Right renal cortex interstitium (tissue), 3 donors: ENCODE measurements around the gene USHBP1. TPM values are rescaled to one million over a fixed set of nuclear protein-coding genes. Genes with fewer than 3 reads are reported as not detected.

Experiments
- DNase-seq, 3 donors: peaks; one replicate each; pipeline ENCODE4 v3.0.0-alpha.2; 2013; ENCODE audit warnings: low read depth in 3 of 3, low spot score in 2 of 3
- polyA plus RNA-seq, 3 donors: library from polyadenylated mRNA; unstranded; fragments of 120-200 nt; gene quantifications; one replicate each; pipeline ENCODE4 v1.2.1, GENCODE V29; 2013; ENCODE audit not compliant: insufficient read length in 3 of 3

The USHBP1 gene
- polyA plus RNA-seq, 3 donors: 4.6 to 6.1 (median 5.4) TPM

DNA sequence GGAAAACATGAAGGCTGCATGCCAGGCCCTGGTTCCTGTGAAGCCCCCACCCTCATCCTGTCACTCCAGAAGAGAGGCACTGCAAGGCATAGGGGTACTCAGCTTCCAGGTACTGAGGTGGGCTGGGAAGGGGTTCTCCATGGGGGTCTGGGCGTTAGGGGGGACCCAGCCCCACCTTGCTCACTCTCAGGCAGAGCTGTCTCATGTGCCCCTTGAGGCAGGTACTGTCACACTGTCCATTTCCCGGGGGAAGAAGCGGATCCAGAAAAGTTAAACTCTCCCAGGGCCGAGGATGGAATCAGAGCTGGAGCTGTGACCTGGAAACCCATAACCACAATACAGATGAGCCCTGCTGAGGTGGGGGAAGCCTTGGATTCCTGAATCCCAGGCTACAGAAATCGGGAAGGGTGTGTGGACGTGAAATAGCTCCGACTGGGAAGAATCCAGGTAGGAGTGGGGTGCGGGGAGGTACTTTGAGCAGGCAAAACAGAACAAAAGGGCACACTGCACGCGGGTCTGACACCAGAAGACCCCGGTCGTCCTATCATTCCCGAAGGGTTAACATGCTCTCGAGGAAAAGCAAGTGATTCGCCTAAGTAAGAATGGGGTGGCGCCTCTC lies 49.9 kb downstream of the USHBP1 start:
- DNase-seq: no peak

DNA sequence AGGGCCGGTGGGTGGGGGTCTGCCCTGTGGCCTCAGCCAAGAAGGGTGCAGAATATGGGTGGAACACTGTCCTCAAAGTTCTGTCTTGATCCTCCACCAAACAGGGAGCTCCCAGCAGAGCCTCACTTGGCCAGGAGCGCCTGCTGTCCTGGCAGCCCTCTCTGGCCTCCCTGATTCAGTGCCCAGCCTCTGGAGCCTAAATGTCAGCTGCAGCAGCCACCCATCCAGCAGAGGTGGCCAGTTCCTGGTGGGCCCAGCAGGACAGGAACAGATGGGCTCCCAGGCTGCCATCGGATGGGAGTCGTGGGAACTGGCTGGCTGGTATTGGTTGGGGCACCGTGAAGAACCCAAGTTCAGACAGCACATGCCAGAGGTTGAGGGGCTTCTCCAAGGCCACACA lies 51.2 kb downstream of the USHBP1 start:
- no peak for DNase-seq

GRCh38 chr19:17211547-17212446 lies 52.7 kb downstream of the USHBP1 start:
- no peak for DNase-seq

GRCh38 chr19:17210296-17210695 lies 54.2 kb downstream of the USHBP1 start:
- no peak for DNase-seq

- no peak for DNase-seq
Measured at GRCh38 chr19:17209126-17210036, 55.2 kb downstream of the USHBP1 start.

DNA sequence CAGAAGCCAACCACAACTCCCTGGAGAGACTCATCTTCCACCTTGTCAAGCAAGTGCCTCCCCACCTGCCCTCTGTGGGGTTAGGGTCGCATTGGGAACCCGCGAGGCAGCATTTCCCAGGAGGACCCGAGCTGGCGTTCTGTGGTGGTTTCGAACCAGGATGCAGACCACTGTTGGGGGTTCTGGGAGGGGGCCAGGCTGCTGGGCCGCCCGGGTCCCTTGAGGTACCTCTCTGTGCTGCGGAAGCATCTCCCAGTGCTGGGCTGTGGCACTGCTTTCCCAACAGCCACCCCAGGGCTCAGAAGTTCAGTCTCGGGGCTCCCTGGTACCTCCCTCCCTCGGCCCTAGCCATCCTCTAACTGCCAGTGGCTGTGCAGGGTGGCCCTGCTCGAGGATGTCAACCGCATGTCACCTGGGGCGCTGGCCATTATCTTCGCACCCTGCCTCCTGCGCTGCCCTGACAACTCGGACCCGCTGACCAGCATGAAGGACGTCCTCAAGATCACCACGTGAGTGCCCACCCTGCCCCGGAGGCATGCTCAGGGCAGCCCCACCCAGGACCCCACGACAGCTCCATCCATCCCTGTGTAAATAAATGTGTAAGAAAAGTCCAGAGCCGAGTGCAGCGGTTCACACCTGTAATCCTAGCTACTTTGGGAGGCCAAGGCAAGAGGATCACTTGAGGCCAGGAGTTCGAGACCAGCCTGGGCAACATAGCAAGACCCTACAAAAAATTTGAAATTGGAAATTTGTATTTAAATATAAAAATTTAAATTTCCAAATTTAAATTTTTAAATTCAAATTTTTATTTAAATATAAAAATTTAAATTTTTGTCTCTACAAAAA lies 57.6 kb downstream of the USHBP1 start:
- no peak for DNase-seq

DNA sequence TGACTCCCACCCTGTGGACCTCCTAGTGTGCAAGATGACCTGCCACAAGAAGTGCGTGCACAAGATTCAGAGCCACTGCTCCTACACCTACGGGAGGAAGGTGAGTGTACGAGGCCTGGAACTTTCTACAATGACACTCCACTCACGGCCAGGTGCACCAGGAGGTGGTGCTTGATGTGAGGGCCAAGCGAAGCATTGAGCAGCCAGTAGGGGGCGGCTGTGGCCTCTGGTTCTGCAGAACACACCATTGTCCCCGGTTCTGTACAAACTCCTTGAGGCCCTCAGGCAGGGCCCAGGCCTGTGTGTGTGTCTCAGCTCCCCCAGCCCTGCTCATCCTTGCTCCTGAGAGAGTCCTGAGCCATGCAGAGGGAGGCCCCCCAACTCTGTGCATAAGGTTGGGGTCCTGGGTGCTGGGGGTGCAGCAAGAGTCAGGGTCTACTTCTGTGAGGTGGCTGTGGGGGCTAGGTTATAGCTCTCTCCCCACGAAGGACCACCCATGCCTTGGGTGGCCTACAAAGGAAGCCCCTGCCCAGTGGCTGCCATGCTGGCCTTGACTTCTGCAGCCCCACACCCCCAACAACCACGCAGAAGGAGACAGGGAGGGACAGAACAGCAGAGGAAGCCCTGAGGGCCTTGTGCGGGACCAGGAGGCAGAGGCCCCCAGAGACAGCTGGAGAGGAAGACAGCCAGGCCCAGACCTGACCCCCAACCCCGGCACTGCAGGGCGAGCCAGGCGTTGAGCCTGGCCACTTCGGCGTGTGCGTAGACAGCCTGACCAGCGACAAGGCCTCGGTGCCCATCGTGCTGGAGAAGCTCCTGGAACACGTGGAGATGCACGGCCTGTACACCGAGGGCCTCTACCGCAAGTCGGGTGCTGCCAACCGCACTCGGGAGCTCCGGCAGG lies 59.1 kb downstream of the USHBP1 start:
- no peak for DNase-seq

- no peak for DNase-seq
Measured at GRCh38 chr19:17202713-17203112, 61.8 kb downstream of the USHBP1 start.

- DNase-seq: no peak
Measured at GRCh38 chr19:17202249-17202648, 62.3 kb downstream of the USHBP1 start.

DNA sequence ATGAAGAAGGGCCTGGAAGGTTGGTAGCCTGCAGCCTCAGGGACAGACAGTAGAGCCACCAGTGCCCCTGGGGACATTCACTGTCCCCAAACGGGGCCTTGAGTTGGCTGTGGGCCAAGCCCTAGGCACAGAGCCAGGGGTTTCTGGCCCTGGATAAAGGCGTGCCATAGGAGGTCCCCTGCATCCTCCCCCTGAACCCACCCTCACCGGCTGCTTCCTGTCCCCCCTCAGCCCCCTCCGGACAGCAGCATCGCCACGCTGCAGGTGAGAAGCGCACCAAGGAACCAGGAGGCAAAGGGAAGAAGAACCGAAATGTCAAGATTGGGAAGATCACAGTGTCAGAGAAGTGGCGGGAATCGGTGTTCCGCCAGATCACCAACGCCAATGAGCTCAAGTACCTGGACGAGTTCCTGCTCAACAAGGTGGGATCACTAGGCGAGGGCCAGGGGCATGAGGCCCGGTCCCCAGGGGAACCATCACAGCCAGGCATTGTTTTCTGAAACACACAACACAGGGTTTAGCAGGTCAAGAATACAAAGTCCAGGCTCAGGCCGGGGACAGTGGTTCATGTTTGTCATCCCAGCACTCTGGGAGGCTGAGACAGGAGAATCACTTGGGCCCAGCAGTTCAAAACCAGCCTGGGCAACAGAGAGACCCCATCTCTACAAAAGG lies 64.0 kb downstream of the USHBP1 start:
- DNase-seq: no peak

Other genes starting within 250 kb of the USHBP1 start
- gene CPAMD8, start 237.9 kb downstream of the USHBP1 start, polyA plus RNA-seq: 10 to 100 TPM; 28.4 to 34.2 (median 28.7) TPM
- gene HAUS8, start 189.3 kb downstream of the USHBP1 start, polyA plus RNA-seq: 10 to 100 TPM; 11.9 to 13.9 (median 12.5) TPM
- gene MYO9B, start 189.0 kb downstream of the USHBP1 start, polyA plus RNA-seq: 10 to 100 TPM; 39.6 to 43.4 (median 42.2) TPM
- 10 to 100 TPM; 21.6 to 24.2 (median 22.2) TPM for gene USE1, start 49.4 kb downstream of the USHBP1 start, polyA plus RNA-seq
- gene OCEL1, start 38.5 kb downstream of the USHBP1 start, polyA plus RNA-seq: 10 to 100 TPM; 15.7 to 20.1 (median 17.9) TPM
- gene NR2F6, start 18.8 kb downstream of the USHBP1 start, polyA plus RNA-seq: 10 to 100 TPM; 29.4 to 41.9 (median 34.2) TPM
- 100 to 1,000 TPM in 1 of 3 donors, 10 to 100 TPM in 2; 94.8 to 113 (median 97.1) TPM for gene BABAM1, start 2.7 kb upstream of the USHBP1 start, polyA plus RNA-seq
- gene ANKLE1, start 17.2 kb upstream of the USHBP1 start, polyA plus RNA-seq: under 1 TPM; 0.44 to 0.83 (median 0.65) TPM
- 1 to 10 TPM; 6.6 to 8.5 (median 7.0) TPM for gene ABHD8, start 38.7 kb upstream of the USHBP1 start, polyA plus RNA-seq
- gene MRPL34, start 41.1 kb upstream of the USHBP1 start, polyA plus RNA-seq: 10 to 100 TPM; 44.9 to 55.7 (median 51.8) TPM
- 10 to 100 TPM; 29.3 to 37.7 (median 32.5) TPM for gene DDA1, start 44.8 kb upstream of the USHBP1 start, polyA plus RNA-seq
- 1 to 10 TPM; 7.2 to 9.7 (median 7.8) TPM for gene ANO8, start 70.1 kb upstream of the USHBP1 start, polyA plus RNA-seq
- 10 to 100 TPM; 13.9 to 17.3 (median 15.7) TPM for gene GTPBP3, start 72.8 kb upstream of the USHBP1 start, polyA plus RNA-seq
- gene PLVAP, start 112.6 kb upstream of the USHBP1 start, polyA plus RNA-seq: 100 to 1,000 TPM; 167 to 179 (median 177) TPM
- 1 to 10 TPM in 1 of 3 donors, under 1 TPM in 2; 0.59 to 1.2 (median 0.83) TPM for gene CCDC194, start 129.5 kb upstream of the USHBP1 start, polyA plus RNA-seq
- gene BST2, start 140.9 kb upstream of the USHBP1 start, polyA plus RNA-seq: 100 to 1,000 TPM; 102 to 160 (median 151) TPM
- gene MVB12A, start 155.3 kb upstream of the USHBP1 start, polyA plus RNA-seq: 10 to 100 TPM; 47.2 to 53.0 (median 52.7) TPM
- 1 to 10 TPM; 1.9 to 3.1 (median 2.1) TPM for gene TMEM221, start 183.9 kb upstream of the USHBP1 start, polyA plus RNA-seq
- gene NXNL1, start 196.2 kb upstream of the USHBP1 start, polyA plus RNA-seq: not detected
- gene SLC27A1, start 205.8 kb upstream of the USHBP1 start, polyA plus RNA-seq: 10 to 100 TPM in 2 of 3 donors, 1 to 10 TPM in 1; 9.7 to 10.8 (median 10.3) TPM
- gene PGLS, start 246.9 kb upstream of the USHBP1 start, polyA plus RNA-seq: 10 to 100 TPM; 50.1 to 60.6 (median 50.9) TPM